ENCODE measurements around the gene HSD11B2. TPM values are rescaled to one million over a fixed set of nuclear protein-coding genes. Genes with fewer than 3 reads are reported as not detected.

HSD11B2 gene
- total and polyA plus RNA-seq, 2 of the 8 experiments (the other 6 are each of a cell fraction or from before 2014, with no cell fraction given): 28.7 to 32.9 TPM

DNA sequence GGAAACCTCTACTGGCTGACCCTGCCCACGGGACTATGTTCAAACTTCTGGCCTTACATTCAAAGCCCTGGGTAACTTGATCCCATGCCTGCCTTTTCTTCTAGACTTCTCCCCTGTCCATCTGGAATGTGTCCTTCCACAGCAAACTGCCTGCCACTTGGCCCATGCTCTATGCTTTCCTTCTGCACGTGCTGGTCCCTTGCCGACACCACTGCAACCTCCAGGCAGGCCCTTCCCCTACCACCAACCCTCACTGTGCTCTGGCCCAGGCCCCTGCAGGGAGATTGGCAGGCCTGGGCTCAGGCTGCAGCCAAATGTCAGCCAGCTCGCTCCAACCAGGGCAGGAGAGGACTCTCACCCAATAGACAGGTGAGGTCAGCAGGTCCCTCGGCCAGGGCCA lies 11.0 kb downstream of the HSD11B2 start:
- H3K9ac ChIP-seq (replicated peaks in 1 of 4; ENCODE audit: extremely low read depth in 1 of 4, low read depth in 3 of 4, low read length in 3 of 4): no peak overlapping the region
- H2AK5ac ChIP-seq (ENCODE audit: low read depth, low read length): no peak overlapping the region
- H2BK20ac ChIP-seq (ENCODE audit: low read length): no peak overlapping the region
- H2BK15ac ChIP-seq (ENCODE audit: low read length): no peak overlapping the region
- no peak overlapping the region for H4K91ac ChIP-seq (replicated peaks; ENCODE audit: insufficient read length, low read length)
- FAIRE-seq: no peak
- ChIA-PET CTCF (ENCODE audit: partially characterized antibody) (interaction anchor here (0.6 to 28.6 kb wide), 11 partner anchors 2 to 200 kb away, joined by 3 to 683 read pairs (median 4); partner anchors contain the start of genes HSD11B2 and TPPP3), POLR2A (ENCODE audit: partially characterized antibody) (interaction anchor here (0.8 to 8.5 kb wide), 4 partner anchors 8 to 26 kb away, joined by 3 to 67 read pairs (median 4); partner anchors contain the start of genes HSD11B2 and ZDHHC1)
- H3K4me1 ChIP-seq (replicated peaks in 1 of 4; ENCODE audit: control insufficient read depth in 3 of 4, insufficient read depth in 4 of 4, low read length in 3 of 4): peaks cover 0 to 8% (median 4%) of the 10 kb centered on the region in 4 experiments; a peak in 5 of 7 replicates
- H3K4me3 ChIP-seq (ENCODE audit: extremely low read depth in 1 of 4, insufficient read depth in 2 of 4, low read depth in 3 of 4, low read length in 4 of 4): no peak overlapping the region
- H3K18ac ChIP-seq (ENCODE audit: extremely low read depth, low read length): no peak overlapping the region
- H3K79me1 ChIP-seq (ENCODE audit: low read depth, low read length): no peaks in the 10 kb centered on the region; the same call in none of the 2 replicates
- WGBS, 2 experiments (ENCODE audit: extremely low coverage in 1 of 2, insufficient coverage in 1 of 2, insufficient read length in 1 of 2, insufficient replicate concordance in 2 of 2, low coverage in 1 of 2, low lambda C conversion rate in 2 of 2, missing lambda C conversion rate in 1 of 2): 92% methylated on average over 5 of the region's 5 CpGs; no CpG with 5 or more reads in 1 of the 2 experiments
- no peak overlapping the region for H3K56ac ChIP-seq (replicated peaks; ENCODE audit: insufficient read length, low read depth, low read length)
- no peak overlapping the region for H2BK120ac ChIP-seq (replicated peaks; ENCODE audit: low read depth, low read length)
- no peak overlapping the region for H3K4ac ChIP-seq (replicated peaks; ENCODE audit: insufficient read length, low read depth, low read length)
- peaks cover 0 to 8% of the 10 kb centered on the region in 2 experiments for H4K20me1 ChIP-seq (replicated peaks in 1 of 2; ENCODE audit: control insufficient read depth in 1 of 2, insufficient read depth in 2 of 2, low read length in 2 of 2)
- no peaks in the 10 kb centered on the region for H3K9me3 ChIP-seq (ENCODE audit: insufficient read depth in 2 of 2, low read depth in 1 of 2, low read length in 1 of 2)
- H3K4me2 ChIP-seq (ENCODE audit: insufficient read depth in 1 of 2, low read depth in 2 of 2, low read length in 2 of 2): no peak overlapping the region
- no peak overlapping the region for H2BK12ac ChIP-seq (ENCODE audit: low read depth, low read length)
- H3K23me2 ChIP-seq (ENCODE audit: low read depth, low read length): no peaks in the 10 kb centered on the region
- H3K23ac ChIP-seq (ENCODE audit: insufficient read length): no peak overlapping the region
- no peak overlapping the region for H4K5ac ChIP-seq (ENCODE audit: insufficient read length, low read depth, low read length)
- peaks cover under 1 to 16% (median 8%) of the 10 kb centered on the region in 4 experiments; a peak in 7 of 8 replicates for H3K36me3 ChIP-seq (ENCODE audit: control insufficient read depth in 2 of 4, insufficient read depth in 4 of 4, low read length in 3 of 4)
- H4K8ac ChIP-seq (ENCODE audit: extremely low read depth, insufficient read depth, low read length): no peak overlapping the region
- no peaks in the 10 kb centered on the region for H3K79me2 ChIP-seq (ENCODE audit: control insufficient read depth in 1 of 2, insufficient read depth in 2 of 2, low read length in 2 of 2)
- no peak overlapping the region for H3K14ac ChIP-seq (ENCODE audit: insufficient read length)
- no peak overlapping the region for H3K27ac ChIP-seq (ENCODE audit: low read depth, low read length)
- TF ChIP-seq, protein P1, sequence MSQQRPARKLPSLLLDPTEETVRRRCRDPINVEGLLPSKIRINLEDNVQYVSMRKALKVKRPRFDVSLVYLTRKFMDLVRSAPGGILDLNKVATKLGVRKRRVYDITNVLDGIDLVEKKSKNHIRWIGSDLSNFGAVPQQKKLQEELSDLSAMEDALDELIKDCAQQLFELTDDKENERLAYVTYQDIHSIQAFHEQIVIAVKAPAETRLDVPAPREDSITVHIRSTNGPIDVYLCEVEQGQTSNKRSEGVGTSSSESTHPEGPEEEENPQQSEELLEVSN (IDR thresholded peaks at IDR 0.05): no peak
- TF ChIP-seq HDAC6 (IDR thresholded peaks at IDR 0.05; ENCODE audit: low read depth, low read length): no peak
- TF ChIP-seq CTBP2 (IDR thresholded peaks at IDR 0.05; ENCODE audit: borderline replicate concordance, insufficient read depth, insufficient read length, low read length): no peak
- no peak for TF ChIP-seq TEAD4 (IDR thresholded peaks at IDR 0.05; ENCODE audit: low read depth, low read length)
- no peak for DNase-seq (ENCODE audit: low read depth in 1 of 2, low spot score in 2 of 2)
- H2AFZ ChIP-seq (ENCODE audit: low read length): no peak overlapping the region
- no peak overlapping the region; the same call in 1 of the 2 replicates for H2BK5ac ChIP-seq (ENCODE audit: low read depth, low read length)
- H3K27me3 ChIP-seq (replicated peaks in 1 of 4; ENCODE audit: control insufficient read depth in 3 of 4, extremely low read depth in 1 of 4, insufficient read depth in 3 of 4, low read length in 3 of 4): no peaks in the 10 kb centered on the region
